GM19035 (cell line): ENCODE measurements around the gene STK33.

ENCODE experiments used
- ATAC-seq: cut with Tn5 transposase; IDR thresholded peaks from one replicate; pipeline ENCODE4 v1.9.1; 2021; ENCODE audit not compliant: unreplicated experiment

The STK33 gene

DNA sequence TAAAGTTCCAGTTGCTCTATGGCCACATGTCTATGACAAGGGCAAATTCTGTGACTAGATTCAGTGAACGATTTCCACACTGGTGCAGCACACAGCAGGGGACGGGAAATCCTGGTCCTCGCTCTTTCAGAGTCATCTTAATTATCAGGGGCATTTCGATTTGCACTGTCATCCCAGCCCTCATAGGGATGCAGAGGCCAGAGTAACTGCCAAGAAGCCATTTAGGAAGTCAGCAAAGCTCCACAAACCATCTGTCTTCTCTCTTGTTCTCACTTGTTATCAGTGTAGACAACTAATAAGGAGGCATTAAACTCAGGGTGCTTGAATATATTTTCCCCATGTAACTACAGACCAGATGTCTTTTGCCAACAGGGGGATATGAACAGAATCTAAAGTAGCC lies 151.7 kb downstream of the STK33 start:
- no peak for ATAC-seq

DNA sequence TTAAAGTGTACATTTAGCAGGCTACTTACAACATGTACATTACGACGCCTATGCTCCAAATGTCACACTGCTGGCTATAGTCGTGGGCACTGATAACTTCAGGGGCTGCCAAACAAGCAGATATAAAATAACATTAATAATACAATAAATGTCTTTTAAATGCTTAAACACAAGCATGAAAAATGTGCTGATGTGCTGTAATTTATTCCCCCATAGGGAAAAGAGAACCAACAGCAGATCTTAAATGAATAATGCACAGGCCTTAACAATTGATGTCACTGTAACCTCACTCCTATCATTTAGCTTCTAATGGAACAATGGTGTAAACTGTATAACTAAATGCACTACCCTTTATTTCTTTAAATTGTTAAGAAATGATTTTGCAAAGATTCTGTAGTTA lies 153.4 kb downstream of the STK33 start:
- ATAC-seq, result no peak

DNA sequence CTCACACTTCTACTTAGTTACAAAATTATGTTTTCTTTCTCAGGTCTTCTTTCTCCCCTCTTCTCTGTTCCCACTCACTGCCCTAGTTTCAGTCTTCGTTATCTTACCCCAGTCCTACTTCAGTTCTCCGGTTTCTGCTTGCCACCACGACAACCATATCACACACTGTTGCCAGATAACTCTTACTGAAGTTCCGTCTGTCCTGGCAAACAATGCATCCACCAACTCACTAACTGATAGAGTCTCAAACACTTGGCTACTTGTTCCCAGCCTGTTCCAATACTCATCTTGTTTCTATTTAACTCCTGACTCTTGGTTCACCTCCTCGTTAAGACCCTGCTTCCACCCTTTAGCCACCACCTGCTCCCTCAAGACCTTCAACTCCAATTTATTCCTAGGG lies 164.5 kb downstream of the STK33 start:
- no peak for ATAC-seq

DNA sequence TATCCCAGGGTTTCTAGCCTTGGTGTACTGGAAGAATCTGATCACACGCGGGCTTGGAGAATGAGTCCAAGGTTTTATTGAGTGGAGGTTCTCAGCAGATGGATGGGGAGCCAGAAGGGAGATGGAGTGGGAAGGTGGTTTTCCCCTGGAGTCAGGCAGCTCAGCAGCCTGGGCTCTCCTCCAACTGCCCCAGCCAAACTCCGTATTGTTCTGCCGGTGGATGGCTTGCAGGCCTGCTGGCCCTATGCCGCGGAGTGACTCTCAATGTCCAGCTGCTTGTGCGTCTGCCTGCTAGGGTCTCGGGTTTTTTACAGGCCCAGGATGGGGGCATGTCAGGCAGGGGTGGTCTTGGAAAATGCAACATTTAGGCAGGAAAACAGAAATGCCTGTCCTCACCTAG lies 168.0 kb downstream of the STK33 start:
- no peak for ATAC-seq

DNA sequence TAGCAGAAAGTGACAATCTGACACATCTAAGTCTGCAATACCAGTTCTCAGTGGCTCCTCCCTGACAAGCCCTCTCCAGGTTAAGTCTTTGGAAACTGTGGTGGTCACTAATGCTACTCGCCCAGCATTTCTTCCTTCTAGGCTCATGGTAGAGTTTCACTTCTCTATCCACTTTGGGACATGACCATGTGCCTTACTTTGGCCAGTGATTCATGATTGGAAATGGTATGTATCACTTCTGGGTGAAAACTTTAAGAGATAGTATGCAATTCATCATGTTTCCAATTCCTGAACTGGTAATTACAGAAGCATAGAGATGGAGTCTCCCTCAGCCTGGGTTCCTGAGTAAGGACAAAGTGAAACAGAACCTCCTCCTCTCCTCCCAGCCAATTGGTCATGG lies 178.8 kb downstream of the STK33 start:
- ATAC-seq, result no peak

DNA sequence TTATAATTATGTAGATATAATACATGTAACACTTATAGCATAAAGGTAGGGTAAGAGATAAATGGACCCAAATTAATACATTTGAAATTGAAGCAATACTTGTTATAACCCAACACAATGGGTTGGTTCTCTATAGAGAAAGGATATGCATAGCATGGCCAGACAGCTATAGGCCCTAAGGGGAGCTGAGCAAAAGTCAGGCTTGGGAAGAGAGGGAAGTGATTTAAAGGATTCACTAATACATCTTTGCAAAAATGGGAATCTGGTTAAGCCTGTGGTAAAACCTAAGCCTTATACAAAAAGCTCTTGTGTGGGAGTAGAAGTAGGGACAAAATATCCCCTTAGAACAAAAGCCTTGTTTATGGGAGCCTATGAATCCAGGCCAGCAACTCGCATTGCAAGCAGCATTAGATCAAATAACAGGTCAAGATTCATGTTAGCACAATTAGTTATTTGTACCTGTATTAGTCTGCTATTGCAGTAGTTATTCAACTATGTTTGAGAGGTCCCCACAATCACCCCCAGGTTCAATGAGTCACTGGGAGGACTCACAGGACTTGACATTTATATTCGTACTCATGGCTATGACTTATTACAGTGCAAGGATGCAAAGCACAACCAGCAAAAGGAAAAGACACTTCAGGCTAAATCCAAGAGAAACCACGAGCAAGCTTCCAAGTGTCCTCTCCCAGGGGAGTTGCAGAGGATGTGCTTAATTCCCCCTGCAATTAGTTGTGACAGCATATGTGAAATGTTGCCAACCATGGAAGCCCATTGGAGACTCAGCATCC lies 185.7 kb downstream of the STK33 start:
- ATAC-seq, result no peak

DNA sequence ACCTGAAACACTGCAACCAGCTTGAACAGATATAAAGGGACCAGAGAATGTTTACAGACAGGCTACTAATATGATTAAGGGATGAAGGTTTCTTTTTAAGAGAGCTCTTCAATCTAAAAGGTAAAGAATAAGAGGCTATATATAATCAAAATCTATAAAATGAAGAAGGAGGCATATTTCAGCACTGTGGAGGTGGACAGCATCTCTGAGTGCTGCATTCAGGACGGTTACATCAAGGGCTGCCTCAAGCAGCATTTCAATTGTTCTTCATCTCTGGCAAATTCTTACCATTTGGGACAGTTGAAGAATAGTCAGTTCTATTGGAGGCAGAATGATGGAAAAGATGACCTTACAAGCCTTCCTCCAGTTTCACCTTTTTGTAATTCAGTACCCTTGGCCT lies 190.7 kb downstream of the STK33 start:
- ATAC-seq, result no peak

DNA sequence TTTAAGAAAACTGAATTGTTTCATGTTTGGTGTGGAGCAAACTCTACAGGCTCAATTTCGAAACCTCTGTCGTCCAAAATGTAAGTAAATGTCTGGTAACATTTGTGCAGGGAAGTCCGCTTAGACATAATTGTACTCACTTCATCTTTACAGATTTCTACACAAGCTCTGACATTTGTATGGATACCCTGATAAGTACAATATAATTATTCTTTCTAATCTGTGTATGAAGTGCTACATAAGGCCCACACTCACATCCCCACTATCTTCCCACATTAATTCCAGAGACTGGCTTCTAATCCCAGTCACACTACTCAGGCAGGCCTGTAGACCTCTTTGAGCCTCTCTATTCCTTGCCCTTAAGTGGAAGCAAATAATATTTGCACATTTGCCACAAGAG lies 201.1 kb downstream of the STK33 start:
- no peak for ATAC-seq

DNA sequence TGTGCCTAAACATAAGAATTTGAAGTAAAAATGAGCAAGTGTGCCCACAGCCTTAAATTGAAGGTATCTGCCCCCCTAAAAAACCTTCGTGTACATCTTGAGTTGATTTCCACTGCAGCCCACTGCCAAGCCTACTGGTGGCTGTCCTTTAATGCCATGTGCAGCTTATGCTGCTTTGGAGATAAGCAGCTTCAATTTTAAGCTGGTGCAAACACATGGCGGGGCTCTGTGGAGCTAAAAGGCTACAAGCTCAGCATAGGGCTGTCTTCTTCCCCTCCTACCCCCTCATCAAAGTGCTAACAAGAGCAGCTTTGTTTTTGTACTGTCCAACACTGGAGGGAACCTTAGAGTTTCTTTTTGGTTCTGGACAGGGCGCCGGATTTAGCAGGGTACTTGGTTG lies 201.9 kb downstream of the STK33 start:
- no peak for ATAC-seq

DNA sequence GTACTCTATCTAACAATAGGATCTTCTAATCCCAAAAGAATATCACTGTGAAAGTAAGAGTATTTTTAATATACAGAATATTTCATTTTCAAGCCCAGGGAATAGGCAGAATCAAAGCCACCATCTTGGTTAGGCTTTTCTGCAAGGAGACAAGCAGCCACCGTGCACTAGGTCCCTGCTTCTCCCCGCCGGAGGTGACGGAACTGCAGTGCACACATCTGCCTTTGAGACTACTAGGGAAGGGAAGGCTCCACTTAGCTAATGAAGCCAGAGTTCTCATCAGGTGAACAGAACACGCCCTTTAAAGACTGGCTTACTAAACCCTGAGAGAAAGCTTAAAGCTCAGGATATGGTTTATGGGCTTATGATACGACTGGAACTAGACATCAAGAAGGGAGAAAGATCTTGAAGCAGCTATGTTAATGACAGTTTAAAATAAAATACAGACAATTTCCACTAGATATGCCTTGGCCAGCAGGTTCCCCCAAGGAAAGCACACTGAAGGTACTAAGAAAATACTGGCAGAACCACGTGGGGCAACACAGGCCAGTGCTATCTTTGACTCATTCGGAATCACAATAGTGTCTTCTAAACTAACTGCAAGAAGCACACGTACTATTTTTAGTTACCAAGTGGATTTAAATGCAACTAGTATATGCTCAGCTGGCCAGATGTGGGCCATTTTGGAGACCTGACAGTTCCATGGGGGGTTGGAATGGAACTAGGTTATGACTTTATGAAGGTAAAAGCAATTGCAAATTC lies 203.0 kb downstream of the STK33 start:
- no peak for ATAC-seq

DNA sequence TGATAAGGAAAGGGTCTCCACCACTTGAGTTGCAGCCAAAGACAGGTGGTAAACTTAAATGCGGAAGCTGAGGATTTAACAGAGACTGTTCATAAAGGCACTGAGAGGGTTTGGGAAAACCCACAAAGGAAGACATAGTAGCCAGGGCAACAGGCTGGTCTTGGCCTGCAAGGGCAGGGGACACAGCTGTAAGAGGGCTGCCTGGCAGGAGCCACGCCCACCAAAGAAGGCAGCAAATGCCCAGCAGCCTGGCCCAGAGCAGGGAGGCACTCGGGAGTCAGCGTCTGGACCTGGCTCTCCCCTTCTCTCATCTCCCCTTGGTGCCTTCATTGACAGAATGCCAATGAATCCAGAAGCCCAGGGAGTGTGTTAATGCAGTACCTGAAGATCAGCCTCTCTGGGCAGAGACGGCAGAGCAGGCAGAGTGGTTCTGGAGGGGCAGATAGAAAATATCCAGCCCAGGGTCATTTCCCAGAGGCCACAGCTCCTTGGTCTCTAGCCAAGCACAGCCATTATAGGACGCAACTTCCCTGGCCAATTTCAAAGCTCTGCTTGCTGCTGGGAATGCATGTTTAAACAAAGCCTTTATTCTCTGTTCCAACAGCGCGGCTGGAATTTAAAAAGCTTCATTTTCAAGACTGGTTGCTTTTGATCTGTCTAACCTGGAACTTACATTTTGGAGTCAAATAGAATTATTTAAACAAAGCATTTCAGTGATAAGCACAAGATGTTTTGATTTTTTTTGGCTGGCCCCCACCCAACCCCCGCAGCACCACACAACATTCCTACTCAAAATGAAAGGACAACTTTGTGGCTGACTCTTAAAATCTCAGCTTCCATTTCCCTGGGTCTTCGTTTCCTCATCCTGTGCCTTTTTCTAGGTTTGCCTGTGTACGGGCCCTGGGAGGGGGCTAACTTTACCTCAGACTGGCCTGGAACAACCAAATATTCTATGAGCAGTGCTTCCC lies 204.7 kb downstream of the STK33 start:
- no peak for ATAC-seq

DNA sequence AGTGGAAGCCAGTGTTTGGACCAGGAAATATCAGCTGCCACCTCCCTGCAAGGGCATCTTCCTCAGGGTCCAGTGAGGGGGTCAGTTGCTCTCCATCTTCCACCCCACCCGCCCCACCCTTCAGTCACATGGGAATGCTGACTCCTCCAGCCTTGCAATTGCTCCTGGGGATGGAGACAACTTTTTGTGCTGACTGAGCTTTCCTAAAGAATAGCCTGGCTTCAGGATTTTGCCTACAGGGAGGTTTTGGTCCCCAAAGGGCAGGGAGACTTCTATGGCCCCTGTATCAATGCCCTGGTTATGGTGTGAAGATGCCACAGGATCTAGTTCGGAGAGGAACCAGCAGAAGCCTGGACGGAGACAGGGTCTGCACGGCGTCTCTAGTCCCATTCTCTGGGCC lies 206.3 kb downstream of the STK33 start:
- no peak for ATAC-seq

DNA sequence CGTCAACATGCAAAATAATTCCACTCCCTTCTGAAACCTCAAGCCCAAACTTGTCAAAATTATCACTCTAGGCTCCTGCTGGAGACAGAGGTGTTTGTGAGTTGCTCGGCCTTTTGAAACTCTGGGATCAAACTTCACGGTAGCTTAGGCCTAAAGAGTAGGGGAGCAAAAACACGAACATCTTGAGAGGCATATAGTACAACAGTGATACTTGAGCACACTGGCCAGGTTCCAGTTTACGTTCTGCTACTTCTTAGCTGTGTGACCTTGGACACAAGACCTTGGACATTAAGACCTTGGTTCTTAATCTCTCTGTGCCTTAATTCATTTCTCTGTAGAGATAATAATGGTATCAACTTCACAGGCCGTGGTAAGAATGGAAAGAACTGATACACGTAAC lies 206.9 kb downstream of the STK33 start:
- ATAC-seq, result no peak

DNA sequence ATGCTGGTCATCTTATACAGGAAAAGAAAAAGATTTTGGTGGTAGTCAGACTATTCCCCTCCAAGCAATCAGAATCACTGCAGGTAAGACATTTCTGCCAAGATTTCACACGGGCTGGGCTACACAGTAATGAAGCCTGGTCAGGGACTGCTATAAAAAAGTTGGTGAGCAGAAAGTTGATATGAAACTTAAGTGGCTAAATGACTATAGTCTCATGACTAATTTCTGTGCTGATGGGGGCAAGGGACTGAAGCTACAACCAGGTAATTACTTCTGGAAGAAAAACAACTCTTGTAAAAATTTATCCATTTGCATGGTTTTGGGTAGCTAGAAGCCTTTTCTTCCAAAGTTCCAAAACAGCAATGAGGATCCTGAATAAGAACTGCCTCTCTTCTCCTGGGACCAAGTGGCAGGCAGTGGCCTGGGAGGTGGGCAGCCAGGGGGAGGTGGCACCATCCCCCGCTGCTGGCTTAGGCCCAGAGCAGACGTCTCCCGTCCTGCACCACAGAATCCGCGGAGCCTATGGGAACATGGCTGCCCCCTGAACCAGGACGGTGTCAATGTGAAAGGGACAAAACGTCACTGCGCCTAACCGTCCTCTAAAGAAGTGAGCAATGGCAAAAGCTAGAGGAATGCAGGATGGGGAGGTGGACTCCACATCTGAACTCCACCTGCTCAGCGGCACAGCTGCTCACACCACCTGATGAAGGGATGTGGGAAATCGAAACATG lies 207.7 kb downstream of the STK33 start:
- ATAC-seq, result no peak

DNA sequence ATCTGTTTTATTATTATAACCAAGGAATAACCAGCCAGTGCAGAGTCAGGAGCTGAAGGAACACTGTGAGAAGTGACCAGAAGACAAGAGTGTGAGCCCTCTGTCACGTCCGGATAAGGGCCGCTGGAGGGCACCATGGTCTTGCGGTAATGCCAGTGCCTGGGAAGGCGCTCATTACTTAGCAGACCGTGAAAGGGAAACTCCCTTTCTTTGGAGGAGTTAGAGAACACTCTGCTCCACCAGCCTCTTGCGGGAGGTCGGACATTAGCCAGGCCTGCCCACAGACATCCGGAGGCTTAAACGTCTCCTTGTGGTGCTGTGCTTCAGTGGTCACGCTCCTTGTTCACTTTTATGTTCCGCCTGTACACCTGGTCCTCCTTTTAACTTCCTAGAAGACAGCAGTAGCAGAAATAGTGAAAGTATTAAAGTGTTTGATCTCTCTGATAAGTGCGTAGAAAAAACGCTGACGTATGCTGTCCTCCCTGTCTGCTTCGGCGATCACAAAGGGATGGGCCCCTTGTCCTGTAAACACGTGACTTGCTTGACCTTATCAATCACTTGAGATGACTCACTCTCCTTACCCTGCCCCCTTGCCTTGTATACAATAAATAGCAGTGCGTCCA lies 209.7 kb downstream of the STK33 start:
- ATAC-seq, result no peak

DNA sequence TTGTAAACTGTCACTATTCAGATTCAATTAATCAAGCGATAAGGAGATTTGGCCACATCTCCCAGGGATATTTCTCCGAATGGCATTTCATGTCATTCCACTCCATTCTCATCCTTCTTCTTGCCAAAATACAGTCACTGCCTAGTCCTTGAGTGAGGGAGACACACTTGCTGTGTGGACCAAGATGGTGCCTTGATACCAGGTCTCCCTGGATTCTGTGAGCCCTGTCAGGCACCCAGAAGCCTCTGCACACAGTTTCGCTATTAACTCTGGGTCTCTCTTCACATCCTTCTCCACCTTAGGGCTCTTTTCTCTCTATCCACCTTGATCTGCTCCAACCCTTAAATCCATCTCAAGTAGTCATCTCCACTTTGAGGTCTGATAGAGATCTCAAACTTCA lies 210.4 kb downstream of the STK33 start:
- ATAC-seq, result no peak

DNA sequence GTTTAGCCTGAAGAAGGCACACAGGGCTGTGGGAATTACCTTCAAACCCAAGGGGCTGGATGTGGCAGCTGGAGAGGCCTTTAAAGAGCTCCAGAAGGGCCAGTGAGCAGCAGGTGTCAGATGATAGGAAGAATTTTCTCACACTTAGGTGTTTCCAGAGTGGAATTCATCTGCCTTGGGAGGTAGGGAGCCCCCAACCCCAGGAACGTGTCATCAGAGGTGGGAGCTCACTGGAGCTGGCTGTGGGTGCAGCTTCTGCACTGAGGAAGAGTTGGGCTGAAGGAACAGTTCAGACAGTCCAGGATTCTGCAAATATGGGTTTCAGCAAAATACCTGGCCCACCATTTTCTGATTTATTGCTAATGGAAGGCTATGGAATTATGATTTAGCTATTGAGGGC lies 210.8 kb downstream of the STK33 start:
- ATAC-seq, result no peak

DNA sequence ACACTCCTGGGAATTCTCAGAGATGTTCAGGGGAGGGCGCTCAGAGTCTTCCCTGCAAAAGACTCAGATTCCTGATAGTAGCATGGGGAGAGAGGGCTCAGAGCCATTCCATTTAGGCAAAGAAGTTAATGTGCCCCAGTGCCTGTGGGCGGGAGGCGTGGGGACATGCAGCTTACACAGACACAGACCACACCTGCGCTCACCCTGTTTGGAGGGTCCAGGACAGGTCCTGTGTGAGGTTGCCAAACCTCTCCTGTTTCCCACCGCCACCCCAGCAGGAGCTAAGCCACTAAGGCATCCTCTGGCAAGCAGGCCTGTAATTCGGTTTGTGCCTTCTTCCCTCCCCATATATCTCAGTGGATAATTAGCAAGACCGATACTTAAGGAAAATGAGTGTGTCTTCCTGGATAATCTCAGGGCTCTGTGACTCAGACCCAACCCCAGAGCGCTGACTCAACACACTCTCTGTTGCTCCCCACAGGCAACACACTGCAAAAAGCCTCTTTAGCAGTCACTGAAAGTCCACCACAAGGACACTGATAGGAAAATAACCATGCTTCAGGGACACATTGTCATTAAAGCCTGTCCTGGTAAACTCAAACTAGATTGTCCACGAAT lies 211.5 kb downstream of the STK33 start:
- ATAC-seq, result no peak

DNA sequence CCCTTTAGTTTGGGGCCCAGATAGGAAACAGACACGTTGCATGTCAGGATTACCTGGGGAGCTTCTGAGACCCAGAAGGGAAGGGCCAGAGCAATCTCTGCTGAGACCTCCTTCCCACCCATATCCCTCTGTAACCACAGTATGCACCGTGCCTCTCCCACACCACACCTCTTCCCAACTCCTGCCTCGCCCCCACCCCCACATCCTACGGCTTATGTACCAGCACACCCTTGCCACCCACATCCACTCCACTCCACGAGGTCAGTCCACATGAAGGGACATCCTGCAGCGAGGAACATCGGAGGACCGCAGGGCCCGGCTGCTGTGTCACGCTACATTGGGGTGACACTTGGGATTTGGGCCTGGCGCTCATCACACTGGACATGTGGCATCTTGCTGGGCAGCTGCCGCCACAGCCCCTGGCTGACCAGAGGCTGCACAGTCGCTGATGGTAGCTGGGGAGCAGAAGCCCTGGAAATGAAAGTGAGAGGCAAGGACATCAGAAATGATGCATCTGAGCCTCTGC lies 212.1 kb downstream of the STK33 start:
- ATAC-seq, result no peak

DNA sequence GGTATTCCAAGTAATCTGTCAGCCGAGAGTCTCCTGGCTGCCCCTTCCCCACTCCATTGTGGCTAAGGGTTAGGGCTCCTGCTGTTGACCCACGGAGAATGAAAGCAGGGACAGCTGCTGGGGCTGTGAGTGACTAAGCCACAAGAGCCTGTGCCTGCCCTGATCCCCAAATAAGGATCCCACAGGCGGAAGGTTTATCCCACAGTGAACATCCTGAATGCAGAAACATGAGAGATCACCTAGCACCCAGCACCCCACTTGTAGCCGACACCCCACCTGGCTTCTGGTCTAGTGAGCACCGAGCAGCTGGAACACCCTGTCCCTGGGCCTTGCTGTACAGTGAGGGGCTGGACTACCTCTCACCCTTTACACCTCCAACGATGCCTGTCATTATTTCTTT lies 212.7 kb downstream of the STK33 start:
- ATAC-seq, result no peak
